Neuron (in vitro differentiated cells): ENCODE results near the gene PIEZO2.

Experiments
- H2AFZ ChIP-seq: one replicate; pipeline ENCODE4 v1.6.1; 2013; ENCODE audit warnings: low read depth, mild to moderate bottlenecking, inconsistent platforms, low read length, moderate library complexity
- H3K27me3 ChIP-seq: one replicate; pipeline ENCODE4 v1.6.1; 2013; ENCODE audit warnings: low read length; ENCODE audit not compliant: insufficient read depth
- H3K36me3 ChIP-seq: one replicate; pipeline ENCODE4 v1.6.1; 2013; ENCODE audit warnings: low read length; ENCODE audit not compliant: insufficient read depth
- H3K4me1 ChIP-seq: one replicate; pipeline ENCODE4 v1.6.1; 2013; ENCODE audit warnings: low read length; ENCODE audit not compliant: insufficient read depth
- H3K4me3 ChIP-seq: 2 replicates; pipeline ENCODE4 v1.5.1; 2013; ENCODE audit warnings: mild to moderate bottlenecking, low read length, moderate library complexity
- H3K9me3 ChIP-seq: one replicate; pipeline ENCODE4 v1.6.1; 2013; ENCODE audit warnings: low read length

Gene PIEZO2

DNA sequence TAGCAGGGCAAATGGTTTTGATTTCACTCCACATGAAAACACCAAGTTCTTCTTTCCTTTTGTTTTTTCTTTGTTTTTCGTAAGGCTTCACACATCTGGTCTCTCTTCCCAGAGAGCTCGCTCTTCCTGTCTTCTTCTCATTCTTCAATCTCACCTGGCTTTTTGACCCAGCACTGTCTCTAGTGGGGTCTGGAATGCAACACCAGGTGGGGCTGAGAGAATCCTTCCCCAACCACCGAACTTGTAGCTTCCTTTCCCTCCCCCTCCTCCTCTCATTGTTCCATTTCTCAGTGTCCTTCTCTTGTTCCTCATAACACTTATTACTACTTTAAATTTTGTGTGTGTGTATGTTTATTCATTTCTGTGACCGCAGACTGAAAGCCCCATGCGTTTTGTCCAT lies 13.5 kb upstream of the PIEZO2 start:
- Histone ChIP-seq H3K4me1 (no peaks in the 10 kb centered on the region), H3K4me3 (no peak overlapping the region), H2AFZ (no peak overlapping the region), H3K36me3 (no peaks in the 10 kb centered on the region), H3K9me3 (no peaks in the 10 kb centered on the region), H3K27me3 (no peaks in the 10 kb centered on the region)

DNA sequence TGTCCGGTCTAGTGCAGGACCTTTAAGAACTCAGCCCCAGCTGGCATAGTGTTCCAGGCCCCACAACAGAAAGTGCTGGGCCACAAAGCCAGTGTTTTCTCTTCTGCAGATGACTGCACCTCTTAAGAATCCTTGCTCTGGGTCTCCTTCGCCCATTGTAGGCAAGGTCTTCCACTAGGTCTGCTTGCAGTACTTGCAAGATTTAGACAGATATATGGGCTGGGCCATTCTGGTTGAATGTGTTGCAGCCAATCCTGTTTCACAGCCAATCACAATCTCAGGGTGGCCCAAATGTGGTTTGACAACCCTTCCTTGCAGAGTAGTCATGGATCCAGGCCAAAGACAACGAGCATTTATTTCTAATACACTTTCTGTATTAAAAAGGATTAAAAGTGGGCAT lies 13.1 kb upstream of the PIEZO2 start:
- Histone ChIP-seq H2AFZ (no peak overlapping the region), H3K4me3 (no peak overlapping the region), H3K36me3 (no peaks in the 10 kb centered on the region), H3K9me3 (no peaks in the 10 kb centered on the region), H3K4me1 (no peaks in the 10 kb centered on the region), H3K27me3 (no peaks in the 10 kb centered on the region)

DNA sequence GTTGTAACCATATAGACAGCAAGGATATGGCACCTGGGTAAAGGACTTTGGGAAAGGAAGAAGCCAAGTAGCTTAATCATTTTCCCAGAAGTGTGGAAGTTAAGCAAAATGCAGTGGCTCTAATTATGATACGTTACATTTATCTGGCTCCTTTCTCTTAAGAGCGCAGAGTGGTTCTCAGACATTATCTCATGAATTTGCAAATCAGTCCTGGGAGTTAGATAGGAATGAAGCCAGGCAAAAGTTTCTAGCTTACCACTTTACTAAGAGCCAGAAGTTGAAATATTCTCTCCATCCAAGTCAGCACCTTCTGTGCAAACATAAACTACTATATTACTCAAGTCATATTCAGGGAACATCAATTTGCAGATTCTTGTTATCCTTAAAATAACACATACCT lies 10.9 kb upstream of the PIEZO2 start:
- no peaks in the 10 kb centered on the region for H3K36me3 ChIP-seq
- H3K27me3 ChIP-seq, result no peaks in the 10 kb centered on the region
- H3K4me1 ChIP-seq, result no peaks in the 10 kb centered on the region
- H3K9me3 ChIP-seq, result no peaks in the 10 kb centered on the region
- no peak overlapping the region for H3K4me3 ChIP-seq
- no peak overlapping the region for H2AFZ ChIP-seq

DNA sequence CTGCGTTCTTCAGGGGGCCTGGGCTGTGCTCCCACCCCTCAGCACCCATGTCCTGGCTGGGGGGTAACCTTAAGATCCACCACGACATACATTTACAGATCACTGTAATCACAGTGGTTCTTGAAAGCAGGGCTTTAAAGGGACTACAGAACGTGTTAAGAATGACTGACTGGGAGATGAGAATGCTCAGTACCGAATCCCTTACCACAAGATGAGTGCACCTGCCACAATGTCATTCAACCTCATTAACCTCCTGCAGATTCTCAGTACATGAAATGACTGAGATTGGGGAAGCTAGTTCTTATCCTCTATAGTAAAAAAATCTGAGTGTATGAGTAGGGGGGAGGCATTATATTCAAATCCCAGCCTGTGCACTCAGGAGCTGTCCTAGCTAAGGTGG lies 10.5 kb upstream of the PIEZO2 start:
- Histone ChIP-seq H3K36me3 (no peaks in the 10 kb centered on the region), H2AFZ (no peak overlapping the region), H3K4me1 (no peaks in the 10 kb centered on the region), H3K4me3 (no peak overlapping the region), H3K27me3 (no peaks in the 10 kb centered on the region), H3K9me3 (no peaks in the 10 kb centered on the region)

DNA sequence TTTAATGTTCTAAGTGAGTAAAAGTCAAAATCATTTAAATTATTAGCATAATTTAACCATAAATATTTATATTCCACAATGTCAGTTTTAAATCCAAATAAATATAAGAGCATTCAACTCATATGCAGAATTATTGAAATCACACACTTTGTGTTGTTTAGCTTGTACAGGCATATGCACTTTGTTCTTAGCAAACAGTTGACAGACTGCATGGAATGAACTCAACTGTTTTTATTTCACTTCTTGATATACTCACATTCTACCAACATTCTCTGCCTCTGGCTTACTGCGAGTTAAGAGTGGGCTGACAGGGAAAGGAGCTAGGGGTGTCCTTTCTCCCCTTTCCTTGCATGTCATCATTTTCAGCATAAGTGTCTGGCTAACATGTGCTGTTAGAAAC lies 7.6 kb upstream of the PIEZO2 start:
- H3K36me3 ChIP-seq, result no peaks in the 10 kb centered on the region
- H2AFZ ChIP-seq, result no peak overlapping the region
- H3K4me1 ChIP-seq, result no peaks in the 10 kb centered on the region
- no peaks in the 10 kb centered on the region for H3K9me3 ChIP-seq
- peaks cover under 1% of the 10 kb centered on the region for H3K27me3 ChIP-seq
- H3K4me3 ChIP-seq, result no peak overlapping the region

DNA sequence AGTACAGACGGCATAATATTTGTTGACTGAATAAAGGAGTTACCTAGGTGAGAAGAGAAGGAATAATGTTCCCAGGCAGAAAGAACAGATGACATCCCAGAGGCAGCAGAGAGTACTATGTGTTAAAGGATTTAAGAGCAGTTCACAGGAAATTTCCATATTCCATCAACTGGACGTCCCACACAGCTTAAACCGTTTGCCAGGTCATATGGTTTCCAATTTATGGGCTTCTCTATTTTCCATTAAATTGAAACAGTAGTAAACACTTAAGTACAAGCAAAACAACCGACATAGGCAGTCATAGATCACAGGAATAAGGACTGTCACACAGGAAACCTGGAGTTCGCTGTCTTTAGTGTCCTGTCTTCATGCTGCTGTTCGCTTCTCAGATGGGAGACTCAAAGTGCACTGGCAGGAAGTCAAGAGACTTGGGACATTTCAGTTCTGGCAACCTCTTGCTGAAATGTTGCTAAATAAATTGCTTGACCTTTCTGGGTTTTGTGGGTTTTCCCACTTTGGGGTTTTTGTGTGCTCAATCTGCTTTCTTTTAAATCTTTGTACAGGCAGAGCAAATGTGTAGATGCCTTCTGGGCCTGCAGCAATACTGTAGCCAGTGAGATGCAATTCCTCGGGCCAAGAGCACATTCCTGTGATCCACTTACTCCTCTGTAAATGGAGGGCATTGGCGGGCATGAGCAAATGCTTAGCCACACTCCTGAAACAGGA lies 5.8 kb upstream of the PIEZO2 start:
- no peaks in the 10 kb centered on the region for H3K9me3 ChIP-seq
- H3K27me3 ChIP-seq, result peaks cover 14% of the 10 kb centered on the region
- no peak overlapping the region for H2AFZ ChIP-seq
- H3K36me3 ChIP-seq, result no peaks in the 10 kb centered on the region
- H3K4me1 ChIP-seq, result no peaks in the 10 kb centered on the region
- no peak overlapping the region for H3K4me3 ChIP-seq

DNA sequence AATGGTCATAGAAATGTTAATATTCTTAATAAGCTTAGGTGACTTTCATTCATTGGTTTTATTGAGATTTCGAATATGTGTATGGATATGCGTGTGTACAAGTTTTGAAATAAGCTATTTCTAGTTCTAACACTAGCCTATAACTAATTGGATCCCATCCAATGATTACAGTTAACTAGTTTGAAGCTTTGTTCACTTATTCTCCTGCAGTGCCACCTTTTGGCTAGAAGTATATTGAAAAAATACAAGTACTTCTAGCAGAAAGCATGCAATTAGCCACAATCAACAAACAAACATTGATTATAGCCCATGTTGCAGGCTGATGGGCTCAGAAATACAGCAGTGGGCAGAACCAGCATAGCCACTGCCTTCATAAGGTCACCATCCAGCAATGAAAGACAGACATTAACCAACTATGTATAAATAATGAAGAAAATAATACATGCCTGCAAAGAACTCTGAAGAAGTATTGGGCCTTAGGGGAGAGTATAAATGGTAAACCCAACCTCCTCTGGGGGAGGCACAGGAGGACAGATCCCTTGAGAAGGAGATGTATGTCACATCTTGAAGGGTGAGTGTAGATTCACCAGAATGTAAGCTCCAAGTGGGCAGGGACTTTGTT lies 5.1 kb upstream of the PIEZO2 start:
- peaks cover 22% of the 10 kb centered on the region for H3K27me3 ChIP-seq
- H2AFZ ChIP-seq, result no peak overlapping the region
- no peaks in the 10 kb centered on the region for H3K4me1 ChIP-seq
- H3K9me3 ChIP-seq, result no peaks in the 10 kb centered on the region
- no peak overlapping the region for H3K4me3 ChIP-seq
- H3K36me3 ChIP-seq, result no peaks in the 10 kb centered on the region

DNA sequence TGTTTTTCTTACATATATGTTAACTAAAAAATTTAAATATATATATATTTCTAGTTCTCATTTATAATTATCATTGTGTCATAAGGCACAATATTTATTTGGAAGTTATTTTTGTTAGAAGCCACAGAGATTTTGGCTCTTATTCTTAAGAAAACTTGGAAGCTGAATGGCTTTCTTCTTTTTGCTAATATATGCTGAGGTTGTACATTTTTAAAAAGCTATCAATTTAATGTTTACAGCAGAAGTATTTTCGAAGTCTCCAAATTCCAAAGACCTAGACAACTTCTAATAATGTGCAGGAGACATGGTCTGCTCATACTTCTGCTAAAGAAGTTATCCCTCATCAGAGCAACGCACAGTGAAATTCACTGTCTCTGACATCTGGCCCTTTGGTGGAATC lies 3.7 kb upstream of the PIEZO2 start:
- H3K9me3 ChIP-seq, result peaks cover under 1% of the 10 kb centered on the region
- H2AFZ ChIP-seq, result no peak overlapping the region
- H3K27me3 ChIP-seq, result peaks cover 26% of the 10 kb centered on the region
- no peaks in the 10 kb centered on the region for H3K36me3 ChIP-seq
- H3K4me3 ChIP-seq, result no peak overlapping the region
- H3K4me1 ChIP-seq, result no peaks in the 10 kb centered on the region

DNA sequence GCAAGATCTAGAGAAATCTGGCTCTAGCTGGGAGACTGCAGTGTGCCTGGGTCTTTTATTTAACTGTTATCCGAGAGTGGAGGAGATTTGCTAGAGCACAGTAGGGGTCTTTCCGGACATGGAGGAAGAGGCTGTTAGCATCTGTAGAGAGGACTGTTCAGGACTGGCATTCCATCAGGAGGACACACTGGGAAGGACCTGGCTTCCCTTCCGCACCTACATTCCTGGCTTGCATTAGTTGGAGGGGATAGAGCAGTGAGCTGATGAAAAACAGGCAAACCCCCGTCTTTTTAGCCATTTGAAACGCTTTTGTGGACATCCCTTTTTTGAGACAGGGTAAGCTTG lies 874 bp upstream of the PIEZO2 start:
- H3K27me3 ChIP-seq, result peaks cover 43% of the 10 kb centered on the region
- H3K4me1 ChIP-seq, result no peaks in the 10 kb centered on the region
- H3K9me3 ChIP-seq, result peaks cover 3% of the 10 kb centered on the region
- H3K36me3 ChIP-seq, result no peaks in the 10 kb centered on the region
- no peak overlapping the region for H3K4me3 ChIP-seq
- no peak overlapping the region for H2AFZ ChIP-seq

DNA sequence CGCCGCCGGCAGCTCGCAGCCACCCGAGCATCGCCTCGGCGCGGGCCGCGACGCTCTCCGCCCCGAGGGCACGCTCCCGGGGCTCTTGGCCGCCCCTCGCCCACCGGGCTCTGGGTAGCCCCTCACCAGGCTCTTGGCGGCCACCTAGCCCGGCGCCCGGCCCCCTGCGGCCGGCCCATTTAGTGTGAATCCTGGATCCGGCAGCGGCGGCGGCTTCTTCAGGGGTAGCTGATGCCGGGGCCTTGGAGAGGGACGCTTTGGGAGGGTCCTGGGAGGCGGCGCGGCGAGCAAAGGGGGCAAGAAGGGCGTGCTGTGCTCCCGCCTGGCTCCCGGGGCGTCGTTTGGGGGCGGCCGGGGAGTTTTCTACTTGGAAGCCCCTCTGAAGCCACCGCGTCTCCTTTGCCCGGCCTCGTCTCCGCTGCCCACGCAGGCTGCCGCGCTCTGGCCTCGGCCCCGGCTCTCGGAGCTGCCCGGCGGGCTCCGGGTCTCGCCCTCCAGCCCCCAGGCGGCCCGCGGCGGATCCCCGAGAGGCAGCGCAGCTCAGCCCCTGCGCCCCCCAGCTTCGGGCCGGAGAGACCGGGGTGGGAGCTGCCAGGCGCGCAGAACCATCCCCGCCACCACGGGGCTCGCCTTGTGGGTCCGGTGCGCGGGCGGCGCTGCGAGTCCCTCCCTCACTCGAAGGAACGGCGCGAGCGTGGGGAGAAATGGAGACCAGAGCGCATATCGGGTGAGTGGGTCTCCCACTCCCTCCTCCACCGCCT lies 509 bp downstream of the PIEZO2 start:
- no peaks in the 10 kb centered on the region for H3K36me3 ChIP-seq
- H3K4me1 ChIP-seq, result no peaks in the 10 kb centered on the region
- H3K9me3 ChIP-seq, result peaks cover 3% of the 10 kb centered on the region
- peak overlapping the region; percentile 38 for H2AFZ ChIP-seq
- H3K4me3 ChIP-seq, result peak overlapping the region; percentile 28
- peaks cover 43% of the 10 kb centered on the region for H3K27me3 ChIP-seq

DNA sequence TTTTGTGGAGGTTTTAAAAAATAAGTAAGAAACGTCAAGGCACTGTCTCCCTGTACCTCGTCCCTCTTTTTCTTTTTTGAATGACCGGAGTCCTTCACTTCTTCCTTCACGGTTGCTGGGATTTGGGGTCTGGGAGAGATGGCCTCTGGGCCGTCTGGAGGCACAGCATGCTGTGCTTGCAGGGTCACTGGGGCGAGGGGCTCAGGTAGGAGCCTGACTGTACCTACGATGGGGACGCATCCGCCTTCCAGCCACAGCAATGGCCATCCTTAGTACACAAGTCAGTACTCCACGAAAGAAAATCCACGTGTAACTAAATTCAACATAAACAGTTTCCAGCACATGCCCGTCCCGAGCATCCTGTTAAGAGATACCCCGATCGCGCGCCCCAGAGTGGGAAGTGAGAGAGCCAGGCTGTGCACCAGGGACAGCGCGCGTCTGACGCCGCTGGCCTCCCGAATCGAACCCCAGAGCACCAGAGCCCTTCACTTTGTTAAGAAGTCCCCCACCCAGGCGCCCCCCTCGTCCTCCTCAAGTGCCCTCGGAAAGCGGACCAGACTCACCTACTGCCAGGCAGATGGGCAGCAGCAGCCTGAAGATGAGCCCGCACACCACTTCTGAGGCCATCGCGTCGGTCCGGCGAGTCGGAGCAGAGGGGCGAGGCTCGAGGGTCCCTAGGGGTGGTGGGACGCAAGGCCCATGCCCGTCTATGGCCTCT lies 1.2 kb downstream of the PIEZO2 start:
- H3K9me3 ChIP-seq, result peaks cover 3% of the 10 kb centered on the region
- peak overlapping the region; percentile 28 for H3K4me3 ChIP-seq
- peaks cover 43% of the 10 kb centered on the region for H3K27me3 ChIP-seq

DNA sequence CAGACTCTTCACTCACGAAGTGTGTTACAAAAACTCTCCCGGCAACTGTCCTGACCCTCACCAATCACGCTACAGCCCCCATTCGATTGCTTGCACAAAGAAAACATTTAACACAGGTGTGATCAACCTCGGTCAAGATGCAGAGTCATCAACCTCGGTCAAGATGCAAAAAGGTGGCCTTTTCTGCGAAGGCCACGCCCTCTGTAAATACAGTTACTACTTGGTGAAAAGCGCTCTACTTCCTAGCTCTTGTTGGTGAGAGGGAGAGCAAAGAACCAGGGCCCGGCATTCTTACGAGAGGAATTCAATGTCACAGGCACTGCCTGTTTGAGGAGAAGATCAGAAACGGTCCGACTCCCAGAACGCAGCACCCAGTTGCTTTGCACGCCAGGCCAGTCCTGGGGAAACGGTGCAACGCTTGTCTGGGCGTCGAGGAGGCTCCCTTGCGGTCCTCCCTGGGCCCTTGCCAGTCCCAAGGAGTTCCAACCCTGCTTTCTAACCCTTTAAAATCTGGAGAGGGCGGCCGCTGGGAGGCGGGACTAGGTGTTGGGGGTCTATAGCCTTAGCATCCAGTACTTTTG lies 1.9 kb downstream of the PIEZO2 start:
- Histone ChIP-seq H3K27me3 (peaks cover 43% of the 10 kb centered on the region), H3K36me3 (no peaks in the 10 kb centered on the region), H3K9me3 (peaks cover 3% of the 10 kb centered on the region), H3K4me1 (no peaks in the 10 kb centered on the region), H2AFZ (no peak overlapping the region), H3K4me3 (no peak overlapping the region)

More for the DNA sequence above, 1.2 kb downstream of the PIEZO2 start:
- Histone ChIP-seq H2AFZ (peak overlapping the region; percentile 38), H3K4me1 (no peaks in the 10 kb centered on the region), H3K36me3 (no peaks in the 10 kb centered on the region)

DNA sequence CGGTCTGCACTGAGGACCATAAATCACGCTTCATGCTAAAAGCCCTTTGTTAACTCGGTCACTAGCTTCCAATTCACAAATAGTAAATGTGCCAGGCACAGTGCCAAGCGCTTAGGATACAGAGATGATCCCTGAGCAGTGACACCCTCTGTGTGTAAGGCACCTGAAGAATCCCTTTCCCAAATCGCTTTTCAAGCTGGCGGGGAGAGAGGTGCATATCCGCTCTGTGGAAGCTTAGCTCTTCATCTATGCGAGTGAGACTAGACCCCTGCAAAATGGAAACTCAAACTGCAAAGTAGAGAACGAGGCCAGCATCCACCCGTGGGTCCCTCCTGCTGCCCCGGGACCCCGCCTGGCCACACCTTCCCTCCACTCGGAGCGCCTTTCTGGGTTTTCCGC lies 2.4 kb downstream of the PIEZO2 start:
- H3K36me3 ChIP-seq, result no peaks in the 10 kb centered on the region
- H3K4me3 ChIP-seq, result no peak overlapping the region
- H2AFZ ChIP-seq, result no peak overlapping the region
- peaks cover 42% of the 10 kb centered on the region for H3K27me3 ChIP-seq
- H3K9me3 ChIP-seq, result peaks cover 3% of the 10 kb centered on the region
- no peaks in the 10 kb centered on the region for H3K4me1 ChIP-seq
